ENCODE data around the gene NDUFC1. TPM values are rescaled to one million over a fixed set of nuclear protein-coding genes. Genes with fewer than 3 reads are reported as not detected.
"Not testable (repeated sequence)": the region's sequence is repeated elsewhere in the genome, so short reads cannot be mapped to it uniquely, and the experiment has no call there.

NDUFC1 gene
- total RNA-seq, 2 donors from 2014 or later, result 35.7 to 43.0 TPM

DNA sequence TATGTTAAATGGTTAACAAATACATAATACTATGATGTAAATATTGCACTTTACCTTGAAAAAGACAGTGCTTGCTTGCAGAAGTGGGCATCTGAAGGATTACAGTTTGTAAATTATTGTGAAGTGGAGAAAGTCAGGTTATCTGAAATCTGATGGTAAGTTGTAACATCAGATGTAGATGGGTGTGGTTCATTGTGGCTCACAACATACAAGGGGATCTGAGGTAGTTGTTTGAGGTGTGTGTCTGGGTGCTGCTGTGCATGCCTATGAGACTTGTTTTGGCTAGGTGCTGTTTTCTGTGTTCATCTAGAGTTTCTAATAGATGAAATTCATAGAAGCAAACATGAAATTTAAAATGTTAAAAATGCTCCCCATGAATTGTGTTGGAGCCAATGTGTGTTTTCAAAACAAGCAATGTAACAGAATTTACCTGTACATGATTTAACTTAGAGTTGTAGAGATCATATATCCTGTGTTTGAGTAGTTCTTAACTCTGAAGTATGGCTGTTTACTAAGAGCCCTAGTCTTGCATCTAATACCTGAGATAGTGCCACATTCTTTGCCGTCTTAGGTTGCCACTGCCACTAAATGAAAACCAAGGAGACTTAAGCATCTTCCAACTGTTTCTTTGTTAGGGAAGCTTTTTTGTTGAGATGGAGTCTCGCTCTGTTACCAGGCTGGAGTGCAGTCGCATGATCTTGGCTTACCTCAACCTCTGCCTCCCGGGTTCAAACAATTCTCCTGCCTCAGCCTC is 11.9 kb upstream of the NDUFC1 start:
- Mint-ChIP-seq H3K36me3 (no peaks in the 10 kb centered on the region), H3K9me3 (no peaks in the 10 kb centered on the region), H3K4me3 (no peak overlapping the region), H3K4me1 (ENCODE audit: low read depth in 2 of 2) (peaks cover 46 to 55% of the 10 kb centered on the region in 2 donors), H3K27ac (peak overlapping the region in 1 of 2 donors; percentile 32), H3K27me3 (no peaks in the 10 kb centered on the region)
- no peak for DNase-seq (ENCODE audit: low spot score)
- ATAC-seq, result no peak

- not testable (repeated sequence) for ATAC-seq; H3K36me3 Mint-ChIP-seq; DNase-seq (ENCODE audit: low spot score); H3K9me3 Mint-ChIP-seq; H3K4me3 Mint-ChIP-seq; H3K27me3 Mint-ChIP-seq
- Mint-ChIP-seq H3K27ac (peak overlapping the region in 1 of 2 donors; percentile 47), H3K4me1 (ENCODE audit: low read depth in 2 of 2) (peaks cover 46 to 55% of the 10 kb centered on the region in 2 donors)
Observed at GRCh38 chr4:139313414-139313813, 11.1 kb upstream of the NDUFC1 start.

DNA sequence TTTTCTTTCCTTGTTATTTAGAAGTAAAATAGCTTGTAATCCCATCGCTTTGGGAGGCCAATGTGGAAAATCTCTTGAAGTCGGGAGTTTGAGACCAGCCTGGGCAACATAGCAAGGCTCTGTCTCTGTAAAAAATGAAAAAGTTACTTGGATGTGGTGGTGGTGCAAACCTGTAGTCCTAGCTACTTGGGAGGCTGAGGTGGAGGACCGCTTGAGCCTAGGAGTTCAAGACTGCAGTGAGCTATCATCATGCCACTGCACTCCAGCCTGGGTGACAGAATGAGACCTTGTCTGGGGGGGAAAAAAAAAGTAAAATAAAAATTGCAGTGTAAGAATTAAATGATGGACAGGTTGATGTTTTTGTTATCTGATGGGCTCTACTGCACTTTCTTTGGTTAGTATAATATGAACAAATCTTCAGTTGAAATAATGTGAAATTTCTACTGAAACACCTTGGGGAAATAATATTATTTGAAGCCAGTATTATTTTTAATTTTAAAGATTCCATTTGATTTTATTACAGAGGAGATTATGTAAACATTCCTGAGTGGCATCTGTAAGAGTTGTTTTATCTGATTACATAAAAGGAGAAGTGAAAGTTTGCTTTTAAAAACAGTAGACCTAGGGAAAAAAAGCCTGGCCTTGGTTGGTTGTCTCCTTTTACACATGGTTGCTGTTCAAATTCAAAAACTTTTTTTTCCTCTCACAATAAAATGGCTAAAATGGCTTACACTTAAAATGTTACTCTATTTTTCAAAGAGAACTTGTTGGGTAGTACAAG is 10.5 kb upstream of the NDUFC1 start:
- ATAC-seq (no peak), DNase-seq (ENCODE audit: low spot score) (no peak)
- Mint-ChIP-seq H3K9me3 (no peaks in the 10 kb centered on the region), H3K36me3 (no peaks in the 10 kb centered on the region), H3K27me3 (no peaks in the 10 kb centered on the region), H3K27ac (peak overlapping the region in 1 of 2 donors; percentile 47), H3K4me3 (no peak overlapping the region), H3K4me1 (ENCODE audit: low read depth in 2 of 2) (peaks cover 46 to 55% of the 10 kb centered on the region in 2 donors)

DNA sequence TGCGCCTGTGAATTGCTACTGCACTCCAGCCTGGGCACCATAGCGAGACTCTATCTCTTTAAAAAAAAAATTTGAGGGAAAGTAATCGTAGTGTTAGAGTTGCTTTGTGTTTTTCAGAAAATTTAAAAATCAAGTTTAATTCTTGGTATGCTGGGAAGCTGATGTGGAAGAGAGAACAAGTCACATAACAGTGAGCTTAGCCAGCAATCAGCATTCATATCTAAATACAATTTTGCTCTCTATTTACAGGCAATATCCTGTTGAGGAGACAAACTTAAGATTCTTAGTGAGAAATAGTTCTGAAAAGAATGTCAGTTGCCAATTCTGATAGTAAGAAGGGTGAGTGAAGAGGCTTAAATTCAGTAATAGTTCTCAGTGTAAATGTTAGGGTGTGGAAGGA is 9.6 kb upstream of the NDUFC1 start:
- Mint-ChIP-seq H3K4me3 (no peak overlapping the region), H3K27me3 (no peaks in the 10 kb centered on the region), H3K36me3 (no peaks in the 10 kb centered on the region), H3K4me1 (ENCODE audit: low read depth in 2 of 2) (peaks cover 46 to 54% of the 10 kb centered on the region in 2 donors), H3K27ac (peak overlapping the region in 1 of 2 donors; percentile 47), H3K9me3 (no peaks in the 10 kb centered on the region)
- ATAC-seq (no peak), DNase-seq (ENCODE audit: low spot score) (no peak)

DNA sequence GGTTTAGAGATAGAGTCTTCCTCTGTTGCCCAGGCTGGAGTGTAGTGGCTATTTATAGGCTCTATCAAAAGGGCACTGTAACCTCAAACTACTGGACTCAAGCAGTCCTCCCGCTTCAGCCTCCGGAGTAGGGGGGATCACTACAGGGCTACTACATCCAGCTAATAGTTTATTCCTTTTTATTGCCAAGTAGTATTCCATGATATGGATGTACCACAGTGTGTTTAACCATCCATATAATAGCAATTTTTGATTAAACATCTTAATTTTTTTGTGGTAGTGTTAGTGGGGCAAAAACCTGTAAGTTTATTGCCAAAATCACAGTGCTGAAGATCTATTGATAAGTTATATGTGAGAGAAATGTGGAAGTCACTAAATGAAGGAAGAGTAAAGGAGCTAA is 2.6 kb upstream of the NDUFC1 start:
- ATAC-seq (no peak), DNase-seq (ENCODE audit: low spot score) (no peak)
- H3K36me3 Mint-ChIP-seq, result peaks cover 13% of the 10 kb centered on the region
- H3K27ac Mint-ChIP-seq, result peak overlapping the region; percentile 44 to 62
- H3K9me3 Mint-ChIP-seq, result no peaks in the 10 kb centered on the region
- peak overlapping the region; percentile 34 for H3K4me3 Mint-ChIP-seq
- no peaks in the 10 kb centered on the region for H3K27me3 Mint-ChIP-seq
- H3K4me1 Mint-ChIP-seq (ENCODE audit: low read depth in 2 of 2), result peaks cover 35 to 45% of the 10 kb centered on the region in 2 donors

GRCh38 chr4:139301113-139301820 is 1.0 kb downstream of the NDUFC1 start, which contains the start of gene NAA15:
Gene NAA15 (plus strand): TSS chr4:139301505. CDS start chr4:139301778, 273 bp downstream.
- no peaks in the 10 kb centered on the region for H3K9me3 Mint-ChIP-seq
- ATAC-seq (peak; percentile 94 to 96), DNase-seq (ENCODE audit: low spot score) (peak; percentile 98)
- H3K36me3 Mint-ChIP-seq, result peaks cover 13% of the 10 kb centered on the region
- H3K4me3 Mint-ChIP-seq, result peak within 1 kb of the TSS; percentile 95
- H3K27ac Mint-ChIP-seq, result peak within 1 kb of the TSS; percentile 97 to 99
- H3K4me1 Mint-ChIP-seq (ENCODE audit: low read depth in 2 of 2), result peaks cover 27 to 52% of the 10 kb centered on the region in 2 donors
- H3K27me3 Mint-ChIP-seq, result no peaks in the 10 kb centered on the region

DNA sequence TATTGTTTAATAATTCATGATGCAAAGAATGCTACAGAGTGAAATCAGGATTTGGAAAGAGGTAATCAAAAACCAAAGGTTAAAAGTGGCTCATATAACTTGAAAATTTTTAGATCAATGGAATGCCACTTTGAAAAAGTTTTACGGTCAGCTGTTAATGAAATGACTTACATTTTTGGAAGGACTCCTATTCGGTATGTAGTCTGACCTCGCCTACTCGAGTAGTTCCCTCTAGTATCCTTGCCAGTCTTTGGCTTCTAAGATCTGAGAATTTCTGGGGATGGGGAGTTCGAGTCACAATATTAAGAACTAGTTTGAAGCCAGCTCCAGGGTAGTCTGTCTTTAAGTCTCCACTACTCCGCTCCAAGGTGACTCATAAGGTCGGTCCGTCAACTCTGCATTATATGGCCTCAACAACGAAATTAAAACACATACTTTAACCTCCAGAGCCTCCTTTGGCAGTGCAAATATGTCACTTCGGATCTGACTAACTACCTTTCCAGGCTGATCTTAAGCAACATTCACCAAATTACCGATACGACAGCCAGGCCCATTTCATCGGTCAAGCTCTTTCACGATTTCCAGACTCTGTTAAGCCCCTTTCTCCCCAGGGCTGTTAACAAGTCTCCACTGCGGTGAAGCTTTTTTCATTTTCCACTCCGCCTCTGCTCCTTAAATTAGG is 1.7 kb downstream of the NDUFC1 start:
- DNase-seq (ENCODE audit: low spot score) (peak; percentile 61), ATAC-seq (peak; percentile 63 to 67)
- Mint-ChIP-seq H3K4me3 (peak overlapping the region; percentile 95), H3K27me3 (no peaks in the 10 kb centered on the region), H3K9me3 (no peaks in the 10 kb centered on the region), H3K36me3 (peaks cover 13% of the 10 kb centered on the region), H3K27ac (peak overlapping the region; percentile 97 to 99), H3K4me1 (ENCODE audit: low read depth in 2 of 2) (peaks cover 33 to 55% of the 10 kb centered on the region in 2 donors)

DNA sequence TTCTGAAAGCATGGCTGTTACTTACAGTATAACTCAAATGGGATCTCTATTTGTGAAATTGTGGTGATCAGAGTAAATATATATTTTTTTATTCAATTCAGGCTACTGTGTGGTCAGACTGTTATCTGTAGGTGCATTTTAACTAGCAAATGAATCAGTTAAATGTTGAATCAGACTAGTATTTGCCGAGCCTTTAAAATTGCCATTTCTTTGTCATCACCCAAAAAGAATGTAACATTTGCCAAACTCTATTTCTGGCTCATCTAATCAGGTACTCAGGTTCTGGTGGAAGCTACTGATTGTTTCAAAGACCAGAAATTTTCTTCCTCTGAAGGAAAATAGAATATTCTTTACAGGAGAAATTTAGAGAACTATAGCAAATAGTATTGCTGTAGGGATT is 2.7 kb downstream of the NDUFC1 start:
- peaks cover 30 to 52% of the 10 kb centered on the region in 2 donors for H3K4me1 Mint-ChIP-seq (ENCODE audit: low read depth in 2 of 2)
- H3K27me3 Mint-ChIP-seq, result no peaks in the 10 kb centered on the region
- no peaks in the 10 kb centered on the region for H3K9me3 Mint-ChIP-seq
- peaks cover 6% of the 10 kb centered on the region for H3K36me3 Mint-ChIP-seq
- DNase-seq (ENCODE audit: low spot score) (no peak), ATAC-seq (no peak)
- peak overlapping the region; percentile 97 to 99 for H3K27ac Mint-ChIP-seq
- peak overlapping the region; percentile 95 for H3K4me3 Mint-ChIP-seq

DNA sequence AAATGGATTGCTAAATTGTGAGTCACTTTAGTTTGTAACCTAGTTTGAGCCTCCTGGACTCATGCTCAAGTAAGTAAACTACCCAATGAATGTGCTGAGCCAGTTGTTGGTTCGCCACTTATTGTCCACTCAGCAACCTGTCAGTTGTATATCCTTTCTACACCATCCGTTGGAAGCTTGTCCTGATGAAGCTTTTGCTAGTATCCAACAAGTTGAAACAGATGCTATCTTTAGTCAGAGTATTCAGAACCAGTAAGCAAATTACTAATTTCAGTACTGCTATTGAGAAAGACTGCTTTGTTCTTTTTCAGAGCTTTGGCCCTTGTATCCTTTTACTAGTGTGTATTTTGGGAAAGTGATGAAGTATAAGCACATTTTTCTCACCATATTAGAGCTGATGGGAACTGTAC is 5.3 kb downstream of the NDUFC1 start:
- peak overlapping the region; percentile 71 to 98 for H3K27ac Mint-ChIP-seq
- peaks cover 24 to 43% of the 10 kb centered on the region in 2 donors for H3K4me1 Mint-ChIP-seq (ENCODE audit: low read depth in 2 of 2)
- no peak for ATAC-seq
- peaks cover 6% of the 10 kb centered on the region for H3K36me3 Mint-ChIP-seq
- no peaks in the 10 kb centered on the region for H3K27me3 Mint-ChIP-seq
- H3K4me3 Mint-ChIP-seq, result peak overlapping the region; percentile 97
- no peaks in the 10 kb centered on the region for H3K9me3 Mint-ChIP-seq
- no peak for DNase-seq (ENCODE audit: low spot score)

DNA sequence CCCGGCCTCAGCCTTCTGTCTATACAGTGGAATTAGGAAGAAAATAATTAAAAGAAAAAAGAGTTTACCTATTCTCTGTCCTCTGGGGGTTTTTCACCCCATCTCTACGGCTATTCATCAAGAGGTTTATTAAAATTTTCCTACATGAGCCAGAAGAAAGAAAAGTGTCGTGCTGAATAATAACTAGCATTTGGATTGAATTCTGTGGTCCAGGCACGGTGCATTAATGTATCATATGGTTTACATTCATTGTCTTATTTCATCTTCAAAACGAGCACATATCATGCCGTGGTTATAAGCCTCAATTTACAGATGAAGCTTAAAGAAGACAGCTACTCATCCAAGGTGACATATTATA is 6.4 kb downstream of the NDUFC1 start:
- Mint-ChIP-seq H3K4me3 (peak overlapping the region; percentile 97), H3K27me3 (no peaks in the 10 kb centered on the region), H3K27ac (peak overlapping the region; percentile 98), H3K36me3 (no peaks in the 10 kb centered on the region), H3K9me3 (no peaks in the 10 kb centered on the region), H3K4me1 (ENCODE audit: low read depth in 2 of 2) (peaks cover 20 to 40% of the 10 kb centered on the region in 2 donors)
- ATAC-seq, result no peak
- DNase-seq (ENCODE audit: low spot score), result no peak

- Mint-ChIP-seq H3K4me1 (ENCODE audit: low read depth in 2 of 2) (peaks cover 14 to 35% of the 10 kb centered on the region in 2 donors), H3K9me3 (no peaks in the 10 kb centered on the region), H3K4me3 (peak overlapping the region; percentile 97)
Observed at GRCh38 chr4:139295206-139295941, 6.9 kb downstream of the NDUFC1 start.

GRCh38 chr4:139286186-139286698 is 16.0 kb downstream of the NDUFC1 start:
- Mint-ChIP-seq H3K9me3 (no peaks in the 10 kb centered on the region), H3K4me3 (no peak overlapping the region), H3K27ac (no peak overlapping the region), H3K36me3 (peaks cover 12% of the 10 kb centered on the region), H3K4me1 (ENCODE audit: low read depth in 2 of 2) (no peaks in the 10 kb centered on the region), H3K27me3 (no peaks in the 10 kb centered on the region)
- DNase-seq (ENCODE audit: low spot score) (no peak), ATAC-seq (no peak)

More at GRCh38 chr4:139295206-139295941, 6.9 kb downstream of the NDUFC1 start:
- Mint-ChIP-seq H3K36me3 (no peaks in the 10 kb centered on the region), H3K27me3 (no peaks in the 10 kb centered on the region), H3K27ac (peak overlapping the region; percentile 98)
- peak; percentile 97 to 98 for ATAC-seq
- DNase-seq (ENCODE audit: low spot score), result peak; percentile 97

Data from natural killer cell treated with Interleukin-12 subunit alpha and Interleukin-12 subunit beta and Interleukin-15 and Interleukin-18, amount 100 ng/mL, for 72 hours (primary cell).